COLO668 (cell line): ENCODE data around the gene PCK2.

Experiments
- DNase-seq: peaks from one replicate; lab custom pipeline; 2025; ENCODE audit not compliant: unreplicated experiment; lab: John Stamatoyannopoulos, UW

PCK2 gene

DNA sequence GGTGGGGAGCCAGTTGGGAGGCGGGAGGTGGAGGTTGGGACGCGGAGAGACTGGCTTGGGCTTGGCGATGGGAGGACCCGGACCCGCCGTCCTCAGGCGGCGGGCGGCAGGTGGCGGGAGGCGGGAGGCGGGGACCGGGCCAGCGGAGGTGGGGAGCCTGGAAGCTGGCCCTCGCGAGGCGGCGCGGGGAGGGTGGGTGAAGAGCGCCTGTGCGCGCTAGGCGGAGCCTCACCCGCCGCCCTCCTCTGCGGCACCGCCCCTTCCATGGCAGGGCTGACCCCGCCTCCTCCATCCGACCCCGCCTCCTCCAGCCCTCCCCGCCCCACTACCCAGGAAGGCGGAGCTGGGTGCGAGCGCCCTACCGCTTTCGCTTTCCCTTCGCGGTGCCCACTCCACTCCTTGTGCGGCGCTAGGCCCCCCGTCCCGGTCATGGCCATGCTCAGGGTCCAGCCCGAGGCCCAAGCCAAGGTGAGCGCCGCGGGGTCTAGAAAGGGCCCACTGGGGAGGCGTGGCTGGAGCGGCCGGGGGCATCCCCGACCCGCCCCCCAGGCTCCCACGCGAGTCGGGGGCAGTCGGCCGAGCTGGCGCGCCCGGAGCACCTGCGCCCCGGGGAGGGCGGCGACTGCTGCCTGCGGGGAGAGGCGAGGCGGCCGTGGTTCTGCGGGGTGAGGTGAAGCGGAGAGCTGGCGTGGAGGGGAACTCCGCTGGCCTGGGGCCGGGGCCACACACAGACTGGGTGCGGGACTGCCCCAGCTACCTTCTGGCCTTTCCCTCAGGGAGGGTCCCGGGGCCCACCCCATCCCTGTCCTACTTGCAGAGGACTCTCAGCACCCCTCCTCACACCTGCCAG is 41.9 kb downstream of the PCK2 start, which contains the start of gene PSME1:
Gene PSME1, plus strand, starts transcription at position 361 of the 850 bp plus-strand sequence. Its CDS starts 69 bp downstream, at position 430.
- peak; percentile 99 for DNase-seq

GRCh38 chr14:24136684-24137528 is 42.8 kb downstream of the PCK2 start:
- peak; percentile 25 for DNase-seq

DNA sequence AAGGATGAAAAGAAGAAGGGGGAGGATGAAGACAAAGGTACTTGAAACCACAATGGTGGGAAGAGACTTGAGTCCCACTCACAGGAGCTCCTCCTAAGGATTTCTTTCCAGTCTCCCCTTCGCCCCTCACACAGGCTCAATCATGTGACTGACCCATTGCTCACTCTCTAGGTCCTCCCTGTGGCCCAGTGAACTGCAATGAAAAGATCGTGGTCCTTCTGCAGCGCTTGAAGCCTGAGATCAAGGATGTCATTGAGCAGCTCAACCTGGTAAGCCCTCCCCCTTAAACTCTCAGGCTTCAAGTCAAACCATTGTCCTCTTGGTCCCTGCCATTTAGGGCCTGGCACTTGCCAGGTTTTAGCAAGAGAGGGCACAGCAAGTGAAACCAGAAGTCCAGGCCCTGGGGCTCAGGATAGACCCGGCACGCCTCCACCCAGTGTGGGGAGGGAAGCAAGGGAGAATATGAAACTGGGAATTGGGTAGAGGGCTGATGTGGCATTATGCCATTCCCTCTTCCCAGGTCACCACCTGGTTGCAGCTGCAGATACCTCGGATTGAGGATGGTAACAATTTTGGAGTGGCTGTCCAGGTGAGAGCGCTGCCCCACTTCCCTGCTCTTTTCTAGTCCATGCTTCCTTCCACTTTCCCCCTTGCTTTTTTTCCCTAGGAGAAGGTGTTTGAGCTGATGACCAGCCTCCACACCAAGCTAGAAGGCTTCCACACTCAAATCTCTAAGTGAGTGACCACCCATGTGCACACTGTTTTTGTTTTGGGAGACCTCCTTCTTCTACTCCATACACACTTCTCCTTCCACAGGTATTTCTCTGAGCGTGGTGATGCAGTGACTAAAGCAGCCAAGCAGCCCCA is 43.7 kb downstream of the PCK2 start:
- no peak for DNase-seq

DNA sequence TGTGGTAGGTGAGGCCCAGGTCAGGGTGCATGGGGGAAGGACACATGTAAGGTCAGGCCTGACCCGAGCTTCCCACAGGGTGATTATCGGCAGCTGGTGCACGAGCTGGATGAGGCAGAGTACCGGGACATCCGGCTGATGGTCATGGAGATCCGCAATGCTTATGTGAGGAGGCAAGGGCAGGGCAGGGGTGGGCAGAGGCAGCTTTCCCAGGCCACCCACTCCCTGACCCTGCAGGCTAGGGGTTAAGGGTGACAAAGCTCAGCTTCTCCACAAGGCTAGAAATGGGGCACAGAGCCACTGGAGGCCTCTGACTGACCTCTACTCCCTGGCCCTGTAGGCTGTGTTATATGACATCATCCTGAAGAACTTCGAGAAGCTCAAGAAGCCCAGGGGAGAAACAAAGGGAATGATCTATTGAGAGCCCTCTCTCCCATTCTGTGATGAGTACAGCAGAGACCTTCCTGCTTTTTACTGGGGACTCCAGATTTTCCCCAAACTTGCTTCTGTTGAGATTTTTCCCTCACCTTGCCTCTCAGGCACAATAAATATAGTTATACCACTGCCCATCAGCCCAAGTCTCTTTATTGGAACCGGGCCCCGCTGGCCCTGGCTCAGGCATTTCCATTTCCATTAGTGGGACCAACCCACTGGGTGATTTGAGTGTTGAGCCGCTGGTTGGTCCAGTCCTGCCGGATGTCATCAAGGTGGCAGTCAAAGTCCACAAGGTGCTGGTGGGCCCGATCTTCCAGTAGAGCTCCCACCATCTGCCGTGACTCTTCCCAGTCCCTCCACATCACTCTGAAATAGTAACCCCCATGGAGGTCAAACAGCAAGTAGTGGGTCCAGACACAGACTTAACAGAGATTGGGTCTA is 44.5 kb downstream of the PCK2 start:
- no peak for DNase-seq

DNA sequence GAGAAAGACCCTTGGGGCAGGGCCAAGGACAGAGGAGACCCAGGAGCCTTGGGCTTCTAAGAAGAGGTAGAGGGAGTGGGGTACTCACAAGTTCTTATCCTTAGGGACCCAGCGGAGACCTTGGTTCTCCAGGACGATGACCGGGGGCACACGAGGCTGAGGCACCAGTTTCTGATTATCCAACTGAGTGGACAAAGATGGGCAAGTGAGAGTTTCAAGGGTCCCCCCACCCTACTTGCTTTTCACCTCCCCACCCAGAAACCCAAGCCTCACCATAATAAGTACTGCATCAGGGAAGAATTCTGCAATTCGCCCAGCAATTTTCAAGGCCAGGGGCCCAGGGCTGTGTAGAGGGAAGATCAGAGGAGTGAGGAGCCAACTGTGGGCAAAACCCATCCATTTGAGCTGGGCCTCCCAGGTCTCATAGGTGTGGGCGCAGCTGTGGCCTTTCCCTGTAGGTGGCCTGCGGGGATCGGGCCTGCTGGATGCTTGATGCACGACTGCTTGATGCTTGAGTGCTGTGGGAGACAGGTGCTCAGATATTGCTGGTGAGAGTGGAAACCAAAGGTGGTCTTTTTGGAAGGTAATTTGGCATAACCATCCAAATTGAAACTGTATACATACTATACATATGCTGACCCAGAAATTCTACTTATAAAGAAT is 45.3 kb downstream of the PCK2 start:
- peak; percentile 67 for DNase-seq

GRCh38 chr14:24141097-24141880 is 47.2 kb downstream of the PCK2 start, which contains the start of gene EMC9:
EMC9 (minus strand) TSS chr14:24141591; CDS start chr14:24141304, 287 bp downstream.
- peak; percentile 100 for DNase-seq

- no peak for DNase-seq
Observed at GRCh38 chr14:24143511-24143910, 49.4 kb downstream of the PCK2 start.

GRCh38 chr14:24144451-24144850 is 50.3 kb downstream of the PCK2 start:
- no peak for DNase-seq

DNA sequence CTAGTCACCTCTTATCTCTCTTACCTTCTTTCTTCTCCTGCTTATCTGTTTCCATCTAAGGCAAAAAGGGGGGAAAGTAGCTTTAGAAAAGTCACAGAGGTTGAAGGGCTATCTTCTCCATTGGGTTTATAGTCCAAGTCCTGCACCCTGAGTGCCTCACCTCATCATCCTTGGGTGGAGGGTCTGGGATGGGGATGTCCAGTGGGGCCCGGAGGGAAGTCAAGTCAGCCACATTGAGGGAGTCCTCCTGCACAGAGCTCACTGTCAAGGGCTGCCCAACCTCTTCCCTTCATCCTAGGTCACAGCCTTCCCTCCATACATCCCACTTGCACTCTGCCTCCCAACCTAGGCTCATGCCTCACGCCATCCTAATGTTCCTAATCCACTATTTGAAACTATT is 51.1 kb downstream of the PCK2 start:
- no peak for DNase-seq

GRCh38 chr14:24145690-24146452 is 51.8 kb downstream of the PCK2 start:
- DNase-seq = no peak

DNA sequence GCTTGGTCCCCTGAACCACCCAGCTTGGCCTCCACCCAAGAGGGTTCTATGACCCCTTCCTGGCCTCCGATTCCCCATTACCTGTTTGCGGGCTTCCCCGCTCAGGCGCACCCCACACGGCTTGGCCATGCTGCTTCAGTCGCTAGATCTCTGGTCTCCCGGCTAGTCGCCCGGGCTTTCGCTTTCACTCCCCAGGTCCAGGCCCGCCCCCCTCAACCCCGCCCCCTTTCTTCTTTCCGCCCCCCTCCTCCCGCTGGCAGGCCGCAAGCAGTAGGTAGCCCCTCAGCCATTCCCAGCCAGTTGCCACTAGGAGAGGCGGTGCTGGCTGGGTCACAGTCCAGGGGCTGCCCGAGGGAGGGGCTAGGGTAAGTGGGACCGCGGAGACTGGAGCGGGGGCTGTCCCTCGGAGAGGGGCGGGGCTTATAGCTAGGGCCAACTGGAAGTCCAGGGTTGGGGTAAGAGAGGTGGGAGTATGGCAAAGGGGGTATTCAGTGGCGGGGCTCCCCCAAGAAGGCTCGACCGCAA is 52.4 kb downstream of the PCK2 start, which contains the start of gene PSME2:
Gene PSME2, minus strand, starts transcription at position 158 of the 525 bp plus-strand sequence. Its CDS starts 29 bp downstream, at position 129.
- peak; percentile 95 for DNase-seq

DNA sequence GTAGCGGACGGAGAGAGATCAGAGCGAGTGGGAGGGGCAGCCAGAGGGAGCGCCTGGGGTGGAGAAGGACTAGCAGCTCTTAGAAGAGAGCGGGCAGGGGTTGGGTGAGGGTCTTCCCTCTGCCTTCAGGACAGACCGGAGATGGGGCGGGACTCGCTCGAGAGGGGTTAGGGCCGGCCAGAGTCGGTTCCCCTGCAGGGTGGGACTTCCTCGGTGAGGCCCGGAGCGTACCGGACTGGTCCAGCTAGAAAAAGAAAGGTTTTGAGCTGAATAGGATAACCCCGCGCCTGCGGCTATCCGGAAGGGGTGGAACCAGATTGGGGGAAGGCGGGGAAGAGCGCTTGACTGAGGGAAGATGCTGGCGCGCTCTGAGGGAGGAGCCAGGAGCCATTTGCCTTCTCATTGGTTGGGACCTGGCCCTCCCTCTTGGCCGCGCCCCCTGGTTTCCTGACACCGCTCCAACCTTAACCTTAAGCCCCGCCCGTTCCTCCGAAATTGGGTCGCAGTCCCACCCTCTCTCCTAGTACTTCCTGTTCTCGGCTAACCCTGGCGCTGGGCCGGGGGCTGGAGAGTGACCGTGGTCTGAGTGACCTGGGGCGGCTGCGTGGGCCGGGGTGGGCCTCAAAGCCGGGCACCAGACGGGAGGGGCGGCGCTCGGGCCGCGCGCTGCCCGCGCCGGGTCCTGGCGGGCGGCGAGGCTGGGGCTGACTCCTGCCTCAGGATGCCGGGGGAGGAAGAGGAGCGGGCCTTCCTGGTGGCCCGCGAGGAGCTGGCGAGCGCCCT is 53.1 kb downstream of the PCK2 start, which contains the start of gene RNF31:
Gene RNF31, plus strand, starts transcription at position 521 of the 783 bp plus-strand sequence. Its CDS starts 201 bp downstream, at position 722.
- peak; percentile 99 for DNase-seq

DNA sequence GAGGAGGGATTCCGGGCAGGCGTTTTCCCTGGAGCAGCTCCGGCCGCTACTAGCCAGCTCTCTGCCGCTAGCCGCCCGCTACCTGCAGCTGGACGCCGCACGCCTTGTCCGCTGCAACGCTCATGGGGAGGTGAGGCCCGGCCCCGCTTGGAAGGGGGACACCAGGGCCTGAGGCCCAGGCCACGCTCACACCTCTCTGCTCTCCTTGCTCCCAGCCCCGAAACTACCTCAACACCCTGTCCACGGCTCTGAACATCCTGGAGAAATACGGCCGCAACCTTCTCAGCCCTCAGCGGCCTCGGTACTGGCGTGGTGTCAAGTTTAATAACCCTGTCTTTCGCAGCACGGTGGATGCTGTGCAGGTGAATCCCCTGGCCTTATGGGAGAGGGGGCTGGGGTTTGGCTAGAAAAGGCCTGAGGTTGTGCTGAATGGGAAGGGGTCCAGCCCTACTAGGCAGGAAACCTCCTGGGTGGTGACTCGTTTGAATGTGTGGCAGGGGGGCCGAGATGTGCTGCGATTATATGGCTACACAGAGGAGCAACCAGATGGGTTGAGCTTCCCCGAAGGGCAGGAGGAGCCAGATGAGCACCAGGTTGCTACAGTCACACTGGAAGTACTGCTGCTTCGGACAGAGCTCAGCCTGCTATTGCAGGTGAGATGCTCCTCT is 53.8 kb downstream of the PCK2 start:
- peak; percentile 55 for DNase-seq

GRCh38 chr14:24149302-24149969 is 55.3 kb downstream of the PCK2 start:
- DNase-seq = no peak

GRCh38 chr14:24150061-24150460 is 56.0 kb downstream of the PCK2 start:
- no peak for DNase-seq
